Retina (tissue), 1 donor: ENCODE measurements around the gene CBLIF.
A peak's percentile ranks its signal among the peaks of the same experiment; 100 is the strongest.
"Not testable (repeated sequence)": the region's sequence is repeated elsewhere in the genome, so short reads cannot be mapped to it uniquely, and the experiment has no call there.

Source experiments
- DNase-seq: peaks from one replicate; pipeline ENCODE4 v3.0.0-alpha.2; 2016

The CBLIF gene

DNA sequence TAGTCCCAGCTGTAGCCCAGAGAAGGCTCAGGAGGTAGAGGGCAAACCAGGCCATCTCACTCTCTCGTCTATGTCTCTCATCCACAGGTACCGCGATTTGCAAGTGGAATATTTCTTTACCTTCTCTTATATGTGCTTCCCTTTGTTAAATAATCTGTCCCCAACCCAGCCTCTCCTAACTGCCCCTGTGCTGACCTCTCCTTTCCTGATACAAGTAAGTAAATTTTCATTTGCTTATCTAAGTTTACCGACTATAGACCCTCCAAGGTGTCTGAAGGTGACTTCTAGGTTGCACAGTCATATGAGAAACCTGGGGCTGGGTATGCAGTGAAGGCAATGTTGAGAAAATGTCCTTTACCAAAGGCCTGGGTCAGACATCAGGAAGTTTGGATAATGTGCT lies at the start of gene CBLIF:
CBLIF (minus strand) TSS at position 101 of the 400 bp plus-strand sequence; CDS start at position 55, 46 bp downstream.
- DNase-seq = no peak

DNA sequence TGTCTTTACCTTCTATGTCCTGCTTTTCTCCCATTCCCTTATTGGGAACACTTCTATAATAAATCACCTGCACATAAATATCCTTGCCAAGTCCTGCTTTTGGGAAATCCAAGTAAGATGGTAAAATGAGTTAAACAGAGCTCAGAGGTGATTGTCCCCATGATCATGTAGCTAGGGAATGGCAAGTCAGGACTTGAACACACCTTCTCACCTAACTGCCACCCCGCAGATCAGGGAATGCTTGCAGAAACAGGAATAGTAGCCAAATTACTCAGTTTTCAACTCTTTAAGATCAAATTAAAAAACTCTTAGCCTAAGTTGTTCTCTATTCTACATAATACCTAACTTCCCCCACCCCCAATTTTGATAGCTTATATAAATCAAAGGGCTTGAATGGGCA lies 49.3 kb upstream of the CBLIF start:
- no peak for DNase-seq

DNA sequence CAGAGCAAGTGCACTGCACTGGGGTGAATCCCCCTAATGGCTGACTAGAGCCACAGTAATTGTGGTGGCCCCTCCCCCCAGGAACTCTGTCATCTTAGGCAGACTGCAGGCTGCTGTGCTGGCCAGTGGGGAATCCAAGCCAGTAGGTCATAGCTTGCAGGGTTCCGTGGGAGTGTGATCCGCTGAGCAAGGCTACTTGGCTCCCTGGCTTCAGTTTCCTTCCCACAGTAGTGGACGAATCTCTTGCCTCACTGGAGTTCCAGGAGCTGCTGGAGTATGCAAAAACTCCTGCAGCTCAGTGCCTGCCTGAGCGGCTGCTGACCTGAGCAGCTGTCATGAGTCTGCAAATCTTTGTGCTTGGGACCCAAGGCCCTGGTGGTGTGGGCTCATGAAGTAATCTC lies 46.5 kb upstream of the CBLIF start:
- DNase-seq = peak; percentile 31

DNA sequence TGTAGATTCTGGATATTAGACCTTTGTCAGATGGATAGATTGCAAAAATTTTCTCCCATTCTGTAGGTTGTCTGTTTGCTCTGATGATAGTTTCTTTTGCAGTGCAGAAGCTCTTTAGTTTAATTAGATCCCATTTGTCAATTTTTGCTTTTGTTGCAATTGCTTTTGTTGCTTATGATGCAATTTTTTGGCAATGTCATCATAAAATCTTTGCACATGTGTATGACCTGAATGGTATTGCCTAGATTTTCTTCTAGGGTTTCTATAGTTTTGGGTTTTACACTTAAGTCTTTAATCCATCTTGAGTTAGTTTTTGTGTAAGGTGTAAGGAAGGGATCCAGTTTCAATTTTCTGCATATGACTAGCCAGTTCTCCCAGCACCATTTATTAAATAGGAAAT lies 41.9 kb upstream of the CBLIF start:
- not testable (repeated sequence) for DNase-seq

DNA sequence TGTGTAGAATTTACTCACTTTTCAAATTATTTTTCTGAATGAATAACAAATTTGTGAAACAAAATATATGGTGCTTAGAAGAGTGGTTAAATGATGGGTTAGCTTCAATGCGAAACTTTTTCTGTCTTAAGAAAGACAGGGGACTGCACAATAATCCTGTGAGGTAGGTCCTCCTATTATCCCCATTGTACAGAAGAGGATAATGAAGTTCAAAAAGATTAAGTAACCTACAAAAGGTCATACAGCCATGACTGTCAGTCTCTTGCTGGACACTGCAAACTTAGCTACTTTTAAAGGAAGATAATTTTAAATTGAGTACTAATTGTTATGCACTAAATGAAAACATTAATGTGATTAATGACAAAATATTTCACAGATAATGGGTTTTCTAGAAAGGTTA lies 38.3 kb upstream of the CBLIF start:
- no peak for DNase-seq

DNA sequence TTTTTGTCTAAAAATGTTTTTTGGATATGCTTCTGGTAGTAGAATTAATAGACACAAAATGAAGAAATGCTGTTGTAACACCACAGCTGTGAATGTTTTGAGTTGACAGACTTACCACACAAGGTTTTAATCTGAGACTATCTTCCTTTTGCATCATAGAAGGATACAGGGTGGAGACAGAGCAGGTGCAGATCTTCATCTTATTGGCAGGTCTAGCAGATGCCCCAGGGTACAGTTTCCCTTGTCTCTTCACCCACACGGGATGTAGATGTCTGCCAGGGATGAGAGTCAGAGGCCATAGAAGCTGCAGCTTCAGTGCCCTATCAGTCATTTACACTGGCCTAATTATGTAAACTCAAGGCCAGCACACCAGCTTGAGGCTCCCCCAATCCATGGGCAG lies 34.3 kb upstream of the CBLIF start:
- no peak for DNase-seq

DNA sequence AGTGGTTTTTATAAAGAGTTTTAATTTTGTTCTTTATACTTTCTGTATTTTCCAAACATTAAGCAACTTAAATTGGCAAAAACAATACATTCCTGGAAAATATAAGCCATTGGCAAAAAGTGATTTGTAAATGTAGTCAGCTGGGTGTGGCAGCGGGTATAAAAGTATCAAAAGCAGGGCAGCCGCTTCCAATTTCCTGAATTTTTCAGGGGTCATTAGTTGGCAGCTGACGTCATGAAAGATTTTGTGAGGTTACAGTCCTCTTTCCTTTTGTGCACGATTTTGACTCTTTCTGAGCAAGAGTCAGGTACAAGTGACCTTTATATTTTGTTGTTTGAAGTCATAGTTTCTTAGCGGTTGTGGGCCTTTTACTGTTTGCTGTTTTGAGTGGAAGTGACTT lies 33.3 kb upstream of the CBLIF start, which contains the start of gene OOSP3:
OOSP3 (plus strand) TSS at position 208 of the 400 bp plus-strand sequence; CDS start at position 235, 27 bp downstream.
- DNase-seq = no peak

DNA sequence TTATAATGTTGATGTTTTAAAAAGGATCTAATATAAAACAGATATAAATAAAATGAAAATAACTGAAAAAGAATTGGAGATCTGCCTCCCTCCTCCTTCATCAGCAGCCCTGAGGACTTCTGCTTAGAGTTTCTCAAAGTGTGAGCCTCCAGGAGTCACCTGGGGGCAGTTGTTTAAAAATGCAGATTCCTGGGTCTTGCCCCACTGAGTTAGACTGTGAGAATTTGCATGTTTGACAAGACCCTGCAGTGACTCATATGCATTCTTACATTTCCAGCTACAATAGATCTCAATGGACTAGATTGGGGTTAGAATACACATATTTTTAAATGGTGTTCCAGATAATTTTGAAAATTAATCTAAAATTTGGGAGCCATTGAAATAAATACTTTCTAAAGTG lies 32.5 kb upstream of the CBLIF start:
- no peak for DNase-seq

DNA sequence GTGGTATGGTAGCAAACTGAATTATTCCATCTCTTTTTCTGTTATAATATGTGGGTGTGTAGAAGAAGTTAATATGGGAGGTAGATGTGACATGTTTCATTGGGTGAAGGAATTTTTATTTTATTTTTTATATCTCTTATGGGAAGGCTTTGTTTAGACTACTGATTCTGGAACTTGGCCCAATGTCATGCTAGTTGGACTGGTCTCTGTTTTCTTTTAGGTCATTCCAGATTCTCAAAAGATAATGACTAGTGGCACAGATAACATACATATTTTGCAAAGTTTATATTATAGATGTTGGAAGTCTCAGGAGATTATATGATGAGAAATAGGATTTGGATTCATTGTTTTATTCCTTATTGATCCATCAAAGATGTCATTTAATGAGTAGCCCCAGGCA lies 32.0 kb upstream of the CBLIF start:
- no peak for DNase-seq

DNA sequence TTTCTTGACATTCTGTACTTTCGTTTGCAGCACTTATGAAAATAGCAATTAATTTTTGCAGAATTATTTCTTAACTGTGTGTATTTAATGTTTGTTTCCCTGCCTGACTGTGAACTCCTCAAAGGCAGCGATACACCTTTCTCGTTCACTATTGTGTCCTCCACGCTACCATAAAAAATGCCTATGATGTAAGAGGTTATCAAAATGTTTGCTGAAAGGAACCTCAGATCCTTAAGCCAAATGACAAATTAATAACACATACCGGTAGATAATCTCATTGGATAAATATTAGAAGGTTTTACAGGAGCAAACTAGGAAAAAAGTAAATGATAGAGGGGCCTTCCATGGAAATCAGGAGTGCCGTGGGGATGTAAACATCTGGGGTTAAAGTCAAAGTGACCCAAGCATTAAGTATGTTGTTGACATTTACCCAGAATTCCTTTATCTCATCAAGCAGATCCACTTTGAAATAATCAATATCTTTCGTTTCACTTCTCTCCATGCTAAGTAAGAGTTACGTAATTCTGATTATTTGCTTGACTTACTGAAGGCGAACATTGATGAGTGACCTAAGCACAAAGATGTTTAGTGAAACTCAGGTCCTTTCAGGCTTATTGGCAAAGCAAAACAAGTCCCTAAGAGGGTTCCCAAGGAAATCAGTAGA lies 30.7 kb upstream of the CBLIF start:
- no peak for DNase-seq

DNA sequence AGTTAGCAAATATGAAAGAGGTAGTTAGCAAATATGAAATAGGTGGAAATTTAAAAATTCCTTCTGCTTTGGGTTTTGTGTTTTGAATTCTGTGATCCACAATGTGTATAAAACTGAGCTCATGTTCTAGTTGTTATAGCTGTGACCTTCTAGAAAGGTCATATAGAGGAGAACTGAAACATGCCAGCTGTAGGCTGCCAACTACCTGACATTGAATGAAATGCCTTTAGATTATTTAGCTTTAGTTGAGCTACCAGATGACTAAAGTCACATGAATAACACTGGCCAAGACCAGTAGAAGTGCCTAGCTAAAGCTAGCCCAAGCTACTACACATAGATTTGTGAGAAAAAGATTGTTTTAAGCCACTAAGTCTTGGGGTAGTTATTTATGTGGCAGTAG lies 26.8 kb upstream of the CBLIF start:
- no peak for DNase-seq

DNA sequence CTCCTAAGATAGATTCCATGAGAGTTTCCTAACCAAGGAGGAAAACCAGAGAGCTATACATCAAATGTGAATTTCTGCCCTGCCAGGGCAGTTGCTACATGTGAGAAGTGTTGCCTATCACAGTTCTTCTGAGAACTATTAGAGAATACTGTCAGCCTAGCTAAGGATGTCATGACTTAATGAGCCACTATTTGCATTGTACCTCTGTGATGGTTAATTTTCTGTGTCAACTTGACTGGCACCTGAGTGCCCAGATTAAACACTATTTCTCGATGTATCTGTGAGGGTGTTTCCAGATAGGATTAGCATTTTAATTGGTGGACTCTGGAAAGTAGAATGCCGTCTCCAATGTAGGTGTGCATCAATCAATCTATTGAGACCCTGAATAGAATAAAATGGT lies 22.6 kb upstream of the CBLIF start:
- DNase-seq = no peak

DNA sequence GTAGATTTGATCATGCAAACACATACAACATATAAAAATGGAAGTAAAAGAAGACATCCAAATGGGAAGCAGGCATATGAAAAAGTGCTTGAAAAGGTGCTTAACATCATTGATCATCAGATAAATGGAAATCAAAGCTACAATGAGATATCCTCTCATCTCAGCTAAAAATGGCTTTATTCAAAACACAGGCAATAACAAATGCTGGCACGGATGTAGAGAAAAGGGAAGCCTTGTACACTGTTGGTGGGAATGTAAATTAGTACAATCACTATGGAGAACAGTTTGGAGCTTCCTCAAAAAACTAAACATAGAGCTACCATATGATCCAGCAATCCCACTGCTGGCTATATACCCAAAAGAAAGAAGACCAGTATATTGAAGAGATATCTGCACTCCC lies 21.5 kb upstream of the CBLIF start:
- no peak for DNase-seq

DNA sequence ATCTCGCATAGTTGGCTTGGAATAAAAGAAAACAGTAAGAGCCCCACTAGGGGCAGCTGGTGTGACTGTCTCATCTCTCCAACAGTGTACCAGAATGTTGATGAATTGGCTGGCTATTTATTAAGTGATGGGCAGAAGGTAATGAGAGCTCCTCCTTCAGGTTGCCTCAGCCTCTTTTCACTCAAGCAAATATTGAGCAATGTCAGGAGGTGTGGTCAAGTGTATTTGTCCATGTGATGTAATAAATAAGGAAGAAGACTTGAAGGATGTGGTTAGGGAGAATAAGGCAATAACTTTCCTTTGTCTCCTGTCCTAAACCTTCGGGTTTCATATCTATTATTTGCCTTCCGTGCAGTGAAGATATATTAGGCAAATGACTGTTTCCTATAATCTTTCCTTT lies 21.1 kb upstream of the CBLIF start, which contains the start of gene TCN1:
TCN1 (minus strand) TSS at position 91 of the 400 bp plus-strand sequence; CDS start at position 74, 17 bp downstream.
- DNase-seq = no peak

DNA sequence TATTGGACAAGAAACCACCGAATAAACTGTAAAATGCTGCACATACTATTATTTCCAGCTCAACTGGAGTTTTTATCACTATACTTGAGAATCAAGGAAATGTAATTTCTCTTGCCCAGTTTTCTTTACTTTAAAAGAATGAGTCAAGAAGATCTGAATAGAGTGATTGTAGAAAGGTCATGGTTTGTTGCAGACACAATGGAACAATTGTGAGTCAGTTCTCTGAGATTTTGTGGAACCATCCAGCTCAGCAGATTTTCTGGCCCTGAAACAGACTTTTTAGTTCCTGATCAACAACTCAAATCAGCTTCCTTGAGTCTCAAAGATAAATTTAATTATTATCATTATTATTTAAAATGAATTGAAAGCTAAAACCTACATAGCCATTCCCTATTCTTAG lies 19.7 kb upstream of the CBLIF start:
- DNase-seq = no peak

DNA sequence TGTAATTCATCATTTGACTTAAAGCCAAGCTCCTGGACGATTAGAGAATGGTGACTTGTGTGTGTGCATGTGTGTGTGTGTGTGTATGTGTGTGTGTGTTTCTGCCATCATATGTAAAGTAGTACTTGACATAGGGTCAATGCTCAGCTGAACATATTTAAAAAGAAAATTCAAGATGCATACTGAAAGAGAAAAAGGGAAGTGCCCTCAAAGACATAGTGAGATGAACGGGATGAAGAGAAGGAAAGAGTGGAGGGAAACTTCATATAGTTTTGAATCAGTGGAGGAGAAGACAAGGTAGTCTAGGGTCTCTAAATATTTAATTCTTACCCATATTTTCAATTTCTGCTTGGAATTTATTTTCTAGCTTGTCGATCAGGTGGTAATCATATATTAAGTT lies 17.0 kb upstream of the CBLIF start:
- DNase-seq = no peak

DNA sequence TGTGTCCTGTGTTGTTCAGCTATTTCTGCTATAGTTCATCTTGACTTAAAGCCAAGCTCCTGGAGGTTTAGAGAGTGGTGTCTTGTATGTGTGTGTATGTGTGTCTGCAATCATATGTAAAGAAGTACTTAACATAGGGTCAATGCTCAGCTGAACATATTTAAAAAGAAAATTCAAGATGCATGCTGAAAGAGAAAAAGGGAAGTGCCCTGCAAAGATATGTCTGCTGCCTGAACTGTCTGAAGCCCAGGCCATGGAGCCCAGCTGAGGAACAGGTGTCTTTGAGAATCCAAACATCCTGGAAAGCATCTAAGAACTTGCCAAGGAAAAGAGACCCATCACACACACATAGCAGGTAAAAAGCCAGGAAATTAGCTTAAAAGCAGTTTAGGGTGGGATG lies 14.4 kb upstream of the CBLIF start:
- no peak for DNase-seq

DNA sequence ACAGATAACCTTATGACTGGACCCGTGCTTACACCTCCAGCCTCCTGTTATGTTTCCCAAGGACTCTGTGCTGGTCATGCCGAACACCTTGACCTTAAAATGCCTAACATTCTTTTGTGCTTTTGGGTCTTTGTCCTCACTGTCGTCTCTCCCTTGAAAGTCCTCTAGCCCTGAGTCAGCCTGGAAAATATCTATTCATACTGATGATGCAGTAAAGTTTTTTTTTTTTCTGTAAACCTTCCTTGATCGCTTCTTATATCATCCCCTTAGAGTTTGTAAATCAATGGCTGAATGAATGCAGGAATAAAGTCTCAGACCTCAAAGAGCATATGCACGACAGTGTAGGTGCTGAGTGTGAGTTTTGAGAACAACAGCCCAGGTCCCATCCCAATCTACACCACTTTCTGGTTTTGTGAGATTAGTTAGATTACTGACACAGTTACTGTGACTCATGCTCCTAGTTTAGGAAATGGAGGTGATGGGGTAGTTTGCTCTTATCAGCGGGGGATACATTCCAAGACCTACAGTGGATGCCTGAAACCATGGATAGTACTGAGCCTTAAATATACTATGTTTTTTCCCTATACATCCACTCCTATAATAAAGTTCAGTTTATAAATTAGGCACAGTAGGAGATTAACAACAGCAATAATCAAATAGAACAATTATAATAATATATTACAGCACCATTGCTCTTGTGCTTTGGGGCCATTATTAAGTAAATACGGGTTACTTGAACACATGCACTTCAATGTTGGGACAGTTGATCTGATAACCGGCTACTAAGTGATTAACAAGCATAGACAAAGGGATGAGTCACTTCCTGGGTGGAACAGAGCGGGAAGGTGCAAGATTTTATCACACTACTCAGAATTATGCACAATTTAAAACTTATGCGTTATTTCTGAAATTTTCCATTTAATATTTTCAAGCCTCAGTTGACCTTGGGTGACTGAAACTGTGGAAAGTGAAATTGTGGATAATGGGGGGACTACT lies 12.4 kb upstream of the CBLIF start:
- DNase-seq = no peak

DNA sequence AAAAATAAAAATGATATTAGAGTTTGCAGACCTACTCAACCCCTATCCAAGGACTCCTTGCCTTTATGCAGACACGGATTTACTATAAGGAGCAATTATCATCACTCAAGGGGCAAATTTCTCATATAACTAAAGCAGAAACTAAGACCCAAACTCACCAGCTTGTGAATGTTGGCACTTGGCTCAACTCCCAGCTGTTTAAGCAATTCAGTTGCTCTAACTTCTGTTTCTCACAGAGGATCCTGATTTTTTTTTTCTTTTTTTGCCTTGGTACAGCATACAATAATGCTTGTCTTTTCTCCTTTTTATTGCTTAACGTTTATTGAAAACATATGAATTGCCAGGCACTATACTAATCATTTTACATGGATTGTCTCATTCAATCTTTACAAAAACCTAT lies 9.6 kb upstream of the CBLIF start:
- DNase-seq = no peak

DNA sequence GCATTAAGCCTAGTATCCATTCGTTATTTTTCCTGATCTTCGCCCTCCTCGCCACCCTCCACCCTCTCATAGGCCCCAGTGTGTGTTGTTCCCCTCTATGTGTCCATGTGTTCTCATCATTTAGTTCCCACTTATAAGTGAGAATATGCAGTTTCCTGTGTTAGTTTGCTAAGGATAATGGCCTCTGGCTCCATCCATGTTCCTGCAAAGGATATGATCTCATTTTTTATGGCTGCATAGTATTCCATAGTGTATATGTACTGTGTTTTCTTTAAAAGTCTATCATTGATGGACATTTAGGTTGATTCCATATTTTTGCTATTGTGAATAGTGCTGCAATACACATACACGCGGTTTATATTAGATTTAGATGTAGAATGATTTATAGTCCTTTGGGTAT lies 6.1 kb upstream of the CBLIF start:
- DNase-seq = not testable (repeated sequence)

DNA sequence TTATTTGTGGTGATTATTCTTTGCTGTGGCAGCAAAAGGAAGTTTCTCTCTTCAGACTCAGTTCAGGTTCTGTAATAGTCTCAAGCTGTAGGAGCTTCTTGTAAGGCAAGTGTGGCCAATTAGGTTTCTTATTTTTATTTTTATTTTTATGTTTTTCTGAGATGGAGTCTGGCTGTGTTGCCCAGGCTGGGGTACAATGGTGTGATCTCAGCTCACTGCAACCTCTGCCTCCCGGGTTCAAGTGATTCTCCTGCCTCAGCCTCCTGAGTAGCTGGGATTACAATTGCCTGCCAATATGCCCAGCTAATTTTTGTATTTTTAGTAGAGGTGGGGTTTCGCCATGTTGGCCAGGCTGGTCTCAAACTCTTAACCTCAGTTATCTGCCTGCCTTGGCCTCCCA lies 4.3 kb upstream of the CBLIF start:
- DNase-seq = not testable (repeated sequence)

DNA sequence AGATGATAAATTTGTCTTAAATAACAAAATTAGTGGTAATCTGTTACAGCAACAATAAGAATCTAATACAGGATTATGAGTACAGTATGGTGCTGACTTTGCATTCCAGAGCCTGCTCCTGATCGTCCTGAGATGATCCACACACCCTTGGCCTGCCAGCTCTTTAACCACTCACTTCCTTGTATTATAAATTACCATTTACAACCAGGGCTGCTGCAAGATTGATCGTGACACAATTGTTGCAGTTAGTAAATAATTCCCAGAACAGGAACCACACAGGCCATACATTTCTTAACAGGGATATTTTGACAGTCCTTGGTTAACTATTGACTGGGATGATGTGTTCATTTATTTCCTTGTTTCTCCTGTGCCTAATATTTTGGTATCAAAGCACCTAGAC lies 3.8 kb upstream of the CBLIF start:
- DNase-seq = no peak

DNA sequence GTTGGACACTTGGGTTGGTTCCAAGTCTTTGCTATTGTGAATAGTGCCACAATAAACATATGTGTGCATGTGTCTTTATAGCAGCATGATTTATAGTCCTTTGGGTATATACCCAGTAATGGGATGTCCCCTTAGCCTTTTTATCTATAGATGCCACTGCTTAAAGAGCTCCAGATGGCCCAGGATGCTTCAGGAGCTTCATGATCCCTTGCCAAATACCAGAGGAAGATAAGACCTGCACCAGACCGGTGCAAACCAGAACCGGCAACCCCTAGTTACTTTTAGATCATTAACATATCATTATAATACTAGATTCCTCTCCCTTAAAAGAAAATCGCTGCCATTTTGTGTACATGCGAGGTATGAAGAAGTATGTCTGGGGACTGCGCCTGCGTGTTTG lies 3.1 kb upstream of the CBLIF start:
- DNase-seq = not testable (repeated sequence)

DNA sequence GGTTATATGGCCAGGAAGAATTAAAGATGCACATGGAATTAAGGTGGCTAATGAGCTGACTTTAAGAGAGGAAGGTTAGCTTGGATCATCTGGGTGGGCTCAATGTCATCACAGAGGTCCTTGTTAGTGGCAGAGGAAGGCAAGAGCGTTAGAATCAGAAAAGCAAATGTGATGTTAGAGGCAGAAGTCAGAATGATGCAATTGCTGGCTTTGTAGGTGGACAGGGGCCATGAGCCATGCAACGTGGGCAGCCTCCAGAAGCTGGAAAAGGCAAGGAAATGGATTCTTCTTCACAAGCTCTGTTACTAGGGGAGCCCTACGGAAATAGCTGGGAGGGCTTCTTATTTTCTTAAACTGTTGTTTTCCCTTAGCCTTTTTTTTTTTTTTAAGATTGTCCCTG lies 2.3 kb upstream of the CBLIF start:
- no peak for DNase-seq
